ENCODE measurements around the gene SUFU.
"Not testable (repeated sequence)": the region's sequence is repeated elsewhere in the genome, so short reads cannot be mapped to it uniquely, and the experiment has no call there.

Gene SUFU

DNA sequence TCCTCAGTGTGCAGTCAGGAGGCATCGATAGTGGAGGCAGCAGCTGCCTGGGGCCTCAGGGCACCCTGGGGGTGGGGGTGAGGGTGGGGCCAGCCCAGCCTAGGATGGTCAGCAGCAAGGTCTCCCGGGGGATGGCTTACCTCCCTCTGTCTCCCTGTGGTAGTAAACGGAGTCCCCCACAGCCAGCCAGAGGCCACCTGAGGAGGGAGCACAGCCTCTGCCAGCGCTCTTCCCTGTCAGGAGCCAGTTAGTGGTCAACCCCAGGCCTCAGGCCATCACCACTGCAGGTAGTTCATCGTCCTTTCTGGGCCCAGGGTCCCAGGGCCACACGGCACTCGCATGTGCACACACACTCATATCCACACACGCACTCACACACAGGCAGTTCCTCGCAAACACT, 23.4 kb upstream of the SUFU start:
- DNase-seq: no peak

DNA sequence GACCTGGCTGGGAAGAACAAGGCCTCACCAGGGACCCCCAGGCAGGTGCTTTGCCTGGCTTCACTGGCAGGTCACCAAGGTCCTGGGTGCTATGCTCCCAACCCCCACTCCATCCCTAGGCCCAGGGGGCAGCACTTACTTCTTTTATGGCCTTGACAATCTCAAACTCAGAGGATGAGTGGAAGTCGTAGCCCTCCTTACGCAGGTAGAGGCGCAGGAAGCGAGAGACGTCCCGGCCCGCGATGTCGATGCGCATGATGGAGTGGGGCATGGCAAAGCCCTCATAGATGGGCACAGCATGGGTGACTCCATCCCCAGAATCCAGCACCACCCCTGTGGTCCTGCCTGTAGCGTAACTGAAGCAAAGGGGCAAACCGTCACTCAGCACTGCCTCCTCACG, 19.8 kb upstream of the SUFU start:
- no peak for DNase-seq

DNA sequence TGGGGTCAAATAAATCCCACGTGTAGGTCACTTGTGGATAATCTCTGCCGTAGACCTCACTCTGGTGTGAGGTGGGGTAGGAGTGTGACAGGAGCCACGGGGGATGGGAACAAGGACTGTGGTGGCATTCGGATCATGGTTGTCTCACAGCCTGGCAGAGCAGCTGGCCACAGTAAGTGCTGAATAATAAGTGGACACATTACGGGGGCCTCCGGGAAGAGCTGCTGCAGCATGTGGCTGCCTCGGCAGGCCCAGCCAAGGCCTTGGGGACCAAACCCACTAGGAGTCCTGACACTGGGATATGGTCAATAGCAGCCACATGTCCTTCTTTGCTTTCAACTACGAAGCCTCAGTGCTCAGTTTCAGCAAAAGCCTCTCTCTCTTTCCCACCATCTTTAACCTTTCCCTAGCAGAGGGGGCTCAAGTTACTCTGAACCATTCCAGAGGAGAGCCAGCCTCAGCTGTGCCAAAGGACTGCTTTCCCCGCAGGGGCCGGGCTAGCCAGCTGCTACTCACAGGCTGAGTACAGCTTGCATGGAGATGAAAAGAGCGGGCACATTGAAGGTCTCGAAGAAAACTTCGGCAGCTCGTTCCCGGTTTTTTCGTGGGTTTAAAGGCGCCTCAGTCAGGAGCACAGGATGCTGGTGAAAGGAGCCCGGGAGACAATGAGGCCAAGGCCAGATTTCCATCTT, 18.5 kb upstream of the SUFU start:
- no peak for DNase-seq

DNA sequence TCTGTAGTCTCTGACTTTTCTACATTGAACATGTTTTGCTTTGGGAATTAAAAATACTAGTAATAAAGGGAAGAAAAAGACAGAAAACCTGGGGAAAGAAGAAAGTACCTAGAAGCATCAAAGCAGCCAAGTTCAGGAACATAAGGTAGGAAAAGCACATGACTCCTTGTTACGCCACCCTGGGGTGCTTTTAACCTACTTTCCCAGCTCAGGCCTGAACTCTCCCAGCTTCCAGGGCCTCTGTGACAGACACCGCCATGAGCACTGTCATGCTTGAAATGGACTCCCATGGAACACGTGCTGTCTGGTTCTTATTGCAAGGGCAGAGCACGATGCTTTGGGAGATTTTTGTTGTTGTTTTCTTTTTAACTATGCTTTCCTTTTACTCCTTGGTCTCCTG, 12.6 kb upstream of the SUFU start:
- DNase-seq: no peak

DNA sequence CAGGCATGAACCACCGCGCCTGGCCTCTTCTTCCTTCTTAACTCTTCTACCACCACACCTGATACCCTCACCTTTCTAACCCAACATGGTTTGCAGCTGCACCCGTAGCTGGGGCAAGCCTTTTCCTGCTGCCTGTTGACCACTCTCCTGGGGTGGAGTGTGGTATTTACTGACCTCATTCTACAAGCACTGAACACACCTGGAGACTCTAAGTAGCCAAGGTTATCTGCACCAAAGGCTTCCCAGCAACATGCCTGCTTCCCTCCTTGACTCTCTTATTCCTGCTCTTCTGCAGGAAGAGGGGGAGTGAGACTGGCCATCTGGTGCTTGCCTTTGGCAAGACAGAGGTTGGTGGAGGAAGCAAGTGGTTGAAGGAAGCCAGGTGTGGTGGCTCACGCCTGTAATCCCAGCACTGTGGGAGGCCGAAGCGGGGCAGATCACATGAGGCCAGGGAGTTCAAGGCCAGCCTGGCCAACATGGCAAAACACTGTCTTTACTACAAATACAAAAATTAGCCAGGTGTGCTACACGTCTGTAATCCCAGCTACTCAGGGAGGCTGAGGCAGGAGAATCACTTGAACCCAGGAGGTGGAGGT, 11.3 kb upstream of the SUFU start:
- no peak for DNase-seq

DNA sequence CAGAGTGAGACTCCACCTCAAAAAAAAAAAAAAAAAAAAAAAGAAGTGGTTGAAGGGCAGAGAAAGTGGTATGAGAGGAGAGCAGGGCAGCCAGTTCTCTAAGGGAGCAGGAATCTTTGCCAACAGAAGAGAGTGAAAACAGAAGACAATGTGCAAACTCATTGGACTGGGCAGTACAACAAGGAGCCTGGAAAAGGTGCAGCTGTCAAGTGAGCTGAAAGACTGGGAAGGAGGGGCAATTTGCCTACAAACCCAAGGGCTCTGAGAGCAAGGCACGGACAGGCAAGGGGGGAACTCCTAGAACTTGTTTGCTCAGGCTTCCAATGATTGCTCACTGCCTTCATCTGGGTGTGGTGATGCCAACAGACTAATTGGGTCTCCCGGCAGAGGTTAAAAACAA, 10.8 kb upstream of the SUFU start:
- DNase-seq: peak; percentile 3

DNA sequence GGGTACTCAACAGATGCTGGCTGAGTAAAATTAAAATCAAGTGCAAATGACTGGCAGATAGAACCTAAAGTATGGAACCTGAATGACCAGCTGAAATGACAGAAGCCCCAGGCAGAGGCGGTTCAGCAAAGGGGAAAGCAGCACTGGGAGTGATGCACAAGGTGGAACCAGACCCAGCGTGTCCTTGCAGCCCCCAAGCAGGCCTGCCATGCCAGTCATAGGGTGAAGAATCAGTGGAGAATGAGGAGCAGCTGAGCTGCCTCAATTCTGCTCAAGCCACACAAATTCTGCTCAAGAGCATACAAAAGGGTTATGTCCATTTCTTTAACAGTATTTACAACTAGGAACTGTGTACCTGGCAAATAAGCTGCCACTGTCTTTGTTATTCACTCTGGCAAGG, 10.0 kb upstream of the SUFU start:
- DNase-seq: no peak

DNA sequence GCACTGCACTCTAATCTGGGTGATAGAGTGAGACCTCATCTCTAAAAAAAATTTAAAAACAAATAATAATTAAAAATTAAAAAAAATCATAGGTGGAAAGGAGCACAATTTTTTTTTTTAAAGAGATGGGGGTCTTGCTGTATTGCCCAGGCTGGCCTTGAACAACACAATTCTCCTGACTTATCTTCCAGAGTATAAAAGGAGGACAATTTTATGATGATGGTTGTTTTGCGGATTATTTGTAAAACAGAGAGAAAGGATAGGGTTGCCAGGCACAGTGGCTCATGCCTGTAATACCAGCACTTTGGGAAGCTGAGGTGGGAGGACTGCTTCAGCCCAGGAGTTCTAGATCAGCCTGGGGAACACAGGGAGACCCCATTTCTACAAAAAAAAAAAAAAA, 6.2 kb upstream of the SUFU start:
- DNase-seq: no peak

DNA sequence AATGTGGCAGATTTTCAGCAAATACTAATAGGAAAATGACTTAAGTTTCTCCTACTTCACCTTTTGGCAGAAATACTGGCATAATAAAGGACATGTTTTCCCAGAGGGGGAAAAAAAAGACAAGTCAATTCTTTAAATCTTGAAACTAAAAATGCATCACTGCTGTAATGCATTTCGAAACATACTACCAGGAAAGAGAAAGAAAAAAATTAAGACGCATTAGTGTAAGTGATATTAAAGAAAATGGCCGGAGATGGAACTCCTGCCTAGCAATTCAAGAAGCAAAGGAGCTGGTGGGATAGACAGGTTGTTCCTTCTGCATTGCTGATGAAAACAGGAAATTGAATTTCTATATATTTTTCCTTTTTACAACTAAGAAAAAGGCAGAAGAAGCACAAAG, 4.4 kb upstream of the SUFU start:
- DNase-seq: no peak

DNA sequence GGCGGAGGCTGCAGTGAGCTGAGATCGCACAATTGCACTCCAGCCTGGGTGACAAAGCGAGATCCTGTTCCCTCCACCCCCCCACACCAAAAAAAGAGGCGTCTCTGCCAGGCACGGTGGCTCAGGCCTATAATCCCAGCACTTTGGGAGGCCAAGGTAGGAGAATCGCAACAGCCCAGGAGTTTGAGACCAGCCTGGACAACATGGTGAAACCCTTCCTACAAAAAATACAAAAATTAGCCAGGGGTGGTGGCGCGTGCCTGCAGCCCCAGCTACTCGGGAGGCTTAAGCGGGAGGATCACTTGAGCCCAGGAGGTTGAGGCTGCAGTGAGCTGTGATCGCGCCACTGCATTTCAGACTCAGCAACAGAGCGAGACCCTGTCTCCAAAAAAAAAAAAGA, 3.1 kb upstream of the SUFU start:
- not testable (repeated sequence) for DNase-seq

DNA sequence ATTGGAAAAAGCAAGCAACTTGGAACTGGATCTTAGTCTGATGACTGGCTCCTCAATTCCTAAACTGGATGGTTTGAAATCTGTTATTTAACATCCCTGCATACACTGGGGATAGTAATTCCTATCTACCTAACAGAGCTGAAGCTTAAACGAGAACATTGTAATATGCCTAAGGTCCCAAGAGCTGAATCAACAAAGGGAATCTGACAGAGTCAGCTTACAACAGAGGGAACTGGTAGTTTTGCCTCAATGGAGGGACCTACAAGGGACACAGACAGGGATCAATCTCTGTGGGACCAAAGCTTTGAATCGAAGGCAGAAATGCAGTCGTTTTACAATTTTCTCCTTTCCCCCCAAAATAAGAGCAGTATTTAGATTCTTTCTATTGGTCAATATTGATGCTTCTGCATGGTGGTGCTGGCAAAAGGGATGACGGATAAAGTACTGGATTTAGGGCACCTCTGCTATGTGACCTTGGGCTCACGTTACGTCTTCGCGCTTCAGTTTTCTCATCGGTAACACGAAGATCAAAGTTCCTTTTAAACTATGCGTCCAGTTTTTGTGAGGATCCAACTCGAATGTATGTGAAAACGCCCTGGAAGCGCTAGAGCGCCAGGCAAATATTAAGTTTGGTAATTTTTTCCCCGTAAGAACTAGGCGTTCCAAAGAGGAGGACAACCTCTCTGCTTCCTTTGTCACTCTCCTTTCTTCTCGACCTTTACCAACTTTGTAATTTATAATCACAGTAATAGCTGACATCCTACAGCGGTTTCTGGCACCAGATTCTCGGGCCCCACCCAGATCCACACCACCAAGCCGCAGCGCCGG, 2.4 kb upstream of the SUFU start:
- no peak for DNase-seq

DNA sequence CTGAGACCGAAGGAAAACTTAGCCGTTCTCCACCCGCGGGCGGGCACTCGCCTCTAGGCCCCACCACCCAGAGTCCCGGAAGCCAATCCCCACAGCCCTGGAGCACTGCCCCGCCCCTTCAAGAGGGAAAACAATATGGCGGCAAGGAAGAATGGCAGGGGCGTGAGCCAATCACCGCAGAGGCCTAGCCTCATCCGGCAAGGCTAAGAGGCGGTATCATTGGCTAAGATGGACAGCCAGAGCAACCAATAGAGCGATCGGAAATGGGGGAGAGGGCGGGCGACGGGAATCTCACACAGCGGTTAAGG, 1.8 kb upstream of the SUFU start:
- DNase-seq: peak; percentile 89

DNA sequence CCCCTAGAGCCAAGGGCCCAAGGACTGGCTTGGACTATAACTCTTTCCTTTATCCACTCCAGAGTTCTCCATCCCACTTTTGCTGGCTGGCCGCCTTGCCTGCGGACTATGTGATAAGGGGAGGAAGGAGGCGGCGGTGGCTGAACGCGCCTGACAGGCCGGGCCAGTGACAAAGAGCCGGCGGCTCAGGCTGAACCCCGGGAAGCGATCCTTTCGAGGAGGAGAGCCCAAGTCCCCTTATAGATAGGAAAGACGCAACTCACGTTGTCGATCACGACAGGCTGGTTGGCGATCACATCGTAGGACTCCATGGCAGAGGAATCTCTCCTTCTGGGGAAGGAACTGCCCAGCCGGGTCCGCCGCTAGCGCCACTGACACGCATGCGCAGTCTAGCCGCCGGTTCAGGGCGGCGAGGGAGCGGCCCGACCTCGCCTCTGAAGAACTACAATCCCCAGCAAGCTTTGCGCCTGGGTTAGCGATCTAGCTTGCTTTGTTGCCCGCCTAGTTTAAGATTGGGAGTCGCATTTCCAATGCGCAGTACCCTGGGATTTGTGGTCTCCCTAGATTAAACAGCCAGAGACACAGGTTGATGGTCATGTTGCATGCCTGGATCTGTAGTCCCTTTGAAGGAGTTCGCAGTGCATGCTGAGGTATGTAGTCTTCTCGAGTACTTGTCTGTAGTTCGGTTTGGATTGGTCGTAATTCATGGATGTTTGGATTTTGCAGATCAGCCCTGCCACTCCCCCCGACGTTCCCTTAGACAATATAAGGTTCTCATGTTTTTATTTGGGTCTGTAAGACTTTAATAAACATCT, 1.2 kb upstream of the SUFU start, which contains the start of gene ACTR1A:
ACTR1A (minus strand) TSS at position 376 of the 815 bp plus-strand sequence; CDS start at position 311, 65 bp downstream.
- peak; percentile 95 for DNase-seq

DNA sequence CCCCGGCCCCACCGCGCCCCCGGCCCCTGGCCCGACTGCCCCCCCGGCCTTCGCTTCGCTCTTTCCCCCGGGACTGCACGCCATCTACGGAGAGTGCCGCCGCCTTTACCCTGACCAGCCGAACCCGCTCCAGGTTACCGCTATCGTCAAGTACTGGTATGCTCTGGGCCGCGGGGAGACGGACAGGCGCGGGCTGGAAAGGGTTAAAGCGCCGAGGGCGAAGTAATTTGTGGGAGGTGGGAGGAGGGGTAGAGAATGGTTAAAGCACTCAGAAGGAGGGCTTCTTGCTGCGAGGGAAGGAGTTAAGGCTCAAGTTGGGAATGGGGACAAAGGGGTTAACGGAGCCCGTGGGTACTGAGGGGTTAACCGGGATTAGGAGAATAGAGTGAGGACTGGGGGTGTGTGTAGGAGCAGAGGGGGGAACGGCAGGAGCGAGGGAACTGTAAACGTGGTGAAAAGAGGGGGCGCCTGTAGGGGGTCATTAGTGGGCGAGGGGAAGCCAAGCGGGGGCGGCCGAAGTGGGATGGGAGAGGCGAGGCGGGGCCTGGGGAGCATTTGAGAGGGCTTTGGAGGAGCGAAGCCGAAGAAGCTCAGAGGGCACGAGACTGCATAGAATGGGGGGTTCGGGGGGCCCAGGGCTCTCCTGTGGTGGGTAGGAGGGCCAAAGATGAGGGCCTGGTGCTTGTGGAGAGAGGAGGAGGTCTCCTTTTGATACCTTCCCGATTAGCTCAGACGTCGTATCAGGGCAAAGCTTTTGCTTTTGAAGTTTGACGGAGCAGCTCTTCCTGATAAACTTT, 605 bp downstream of the SUFU start:
- DNase-seq: no peak

DNA sequence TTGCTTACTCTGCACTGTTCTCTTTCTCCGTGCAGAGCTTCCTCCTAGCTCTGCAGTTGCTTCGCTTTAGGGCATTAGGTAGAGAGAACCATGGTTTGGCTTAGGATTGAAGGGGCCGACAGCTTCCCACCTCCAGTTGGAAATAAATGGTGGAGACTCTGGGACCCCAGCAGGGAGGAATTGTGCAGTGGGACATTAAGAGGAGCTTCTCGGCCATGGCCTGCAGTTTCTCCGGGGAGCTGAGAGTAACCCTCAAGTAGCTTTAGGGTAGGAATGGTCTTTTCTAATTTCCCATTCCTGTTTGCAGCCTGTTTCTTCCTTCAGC, 1.2 kb downstream of the SUFU start:
- DNase-seq: no peak

DNA sequence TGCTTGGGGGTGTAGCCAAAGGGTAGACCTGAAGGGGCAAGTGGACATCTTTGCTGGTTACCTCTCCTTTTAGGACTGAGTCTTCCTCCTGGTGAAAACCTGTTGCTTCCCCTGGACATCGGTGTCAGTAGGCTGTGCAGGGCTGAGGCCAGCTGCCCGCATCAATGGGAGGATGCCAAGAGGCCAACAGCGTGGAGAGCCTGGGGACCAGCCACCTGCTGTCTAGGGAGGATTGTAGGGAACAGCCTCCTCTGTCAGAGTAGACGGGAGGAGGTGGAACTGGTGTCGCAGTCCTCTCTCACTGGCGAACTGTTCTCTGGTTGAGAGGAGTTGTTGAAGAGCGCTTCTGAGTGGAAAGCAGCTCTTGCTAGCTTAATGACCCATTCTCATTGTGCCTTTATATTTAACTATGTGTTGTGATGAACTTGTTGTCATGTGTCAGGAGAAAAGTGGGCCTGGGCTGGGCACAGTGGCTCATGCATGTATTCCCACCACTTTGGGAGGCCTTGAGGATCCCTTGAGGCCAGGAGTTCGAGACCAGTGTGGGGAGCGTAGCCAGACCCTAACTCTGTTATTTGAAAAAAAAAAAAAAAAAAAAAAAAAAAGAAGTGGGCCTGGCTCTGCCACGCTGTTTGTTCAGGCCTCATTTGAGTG, 1.8 kb downstream of the SUFU start:
- DNase-seq: no peak

DNA sequence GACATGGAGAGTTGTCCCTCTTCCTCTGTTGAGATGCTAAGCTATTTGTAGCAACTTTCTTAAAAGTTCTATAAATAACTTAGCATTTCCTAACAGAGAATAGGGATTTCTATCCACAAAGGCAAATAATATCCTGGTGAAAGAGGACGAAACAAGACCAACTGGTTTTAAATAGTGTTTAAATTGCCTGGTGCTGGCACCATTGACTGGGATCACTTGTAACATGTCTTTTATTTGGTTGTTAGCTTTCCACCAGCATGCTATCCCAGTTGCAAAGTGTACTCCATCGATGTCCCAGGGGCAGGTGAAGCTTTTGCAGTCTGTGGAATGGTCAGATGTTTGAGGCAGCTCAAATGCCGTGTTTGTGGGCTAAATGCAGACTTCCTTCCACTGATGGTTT, 3.7 kb downstream of the SUFU start:
- DNase-seq: no peak

DNA sequence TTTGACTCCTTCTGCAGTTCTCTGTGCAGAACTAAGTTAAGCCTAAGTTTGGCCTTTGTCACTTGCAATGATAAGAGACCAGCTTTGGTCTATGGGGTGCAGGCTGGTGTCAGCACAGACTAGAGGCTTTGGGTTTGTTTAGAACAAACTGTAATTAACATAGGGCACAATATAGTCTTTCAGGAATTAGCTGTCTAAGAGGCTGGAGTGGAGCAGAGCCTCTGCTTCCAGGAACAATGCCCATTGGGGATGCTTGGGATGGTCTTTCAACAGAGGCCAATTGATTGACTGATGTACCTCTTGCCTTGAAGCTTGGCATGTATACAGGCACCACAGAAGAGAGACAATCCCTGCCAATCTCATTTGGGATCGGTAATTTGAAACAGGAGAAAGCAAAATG, 4.7 kb downstream of the SUFU start:
- DNase-seq: no peak

DNA sequence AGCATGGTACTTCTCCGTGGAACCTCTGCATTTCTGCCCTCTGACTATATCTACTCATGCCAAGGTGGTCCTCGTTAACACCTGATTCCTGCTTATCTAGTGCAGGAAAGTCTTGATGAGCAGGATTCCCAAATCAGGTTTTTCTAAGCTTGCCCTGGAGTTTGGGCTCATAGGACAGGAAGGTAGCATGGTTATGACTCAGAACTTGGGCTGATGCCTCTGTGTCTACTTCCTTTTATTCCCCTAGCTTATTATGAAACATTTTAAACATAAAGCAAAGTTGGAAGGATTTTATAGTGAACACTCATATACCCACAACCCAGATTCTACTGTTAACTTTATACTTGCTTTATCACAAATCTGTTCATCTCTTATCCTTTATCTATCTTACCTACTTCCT, 5.6 kb downstream of the SUFU start:
- DNase-seq: no peak

DNA sequence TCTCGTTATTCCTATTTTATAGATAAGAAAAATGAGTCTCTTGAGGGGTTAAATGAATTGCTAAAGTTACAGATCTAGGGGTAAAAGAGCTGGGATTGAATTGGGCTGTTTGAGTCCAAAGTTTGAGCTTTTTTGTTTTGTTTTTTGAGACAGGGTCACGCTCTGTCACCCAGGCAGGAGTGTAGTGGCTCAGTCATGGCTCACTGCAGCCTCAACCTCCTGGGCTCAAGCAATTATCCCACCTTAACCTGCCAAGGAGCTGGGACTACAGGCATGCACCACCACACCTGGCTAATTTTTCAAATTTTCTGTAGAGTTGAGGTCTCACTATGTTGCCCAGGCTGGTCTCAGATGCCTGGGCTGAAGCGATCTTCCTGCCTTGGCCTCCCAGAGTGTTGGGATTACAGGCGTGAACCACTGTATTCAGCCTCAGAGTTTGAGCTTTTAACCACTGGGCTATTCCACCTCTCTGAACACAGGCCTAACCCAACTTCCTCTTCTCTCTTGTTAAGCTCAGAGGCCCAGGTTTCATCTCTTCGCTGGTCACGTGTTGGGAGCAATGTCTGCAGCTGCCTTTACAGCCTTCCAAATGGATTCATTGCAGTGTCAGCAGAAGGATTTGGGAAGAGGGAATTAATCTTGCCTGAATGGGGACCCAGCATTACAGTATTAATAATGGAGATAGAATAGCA, 8.0 kb downstream of the SUFU start:
- DNase-seq: no peak

DNA sequence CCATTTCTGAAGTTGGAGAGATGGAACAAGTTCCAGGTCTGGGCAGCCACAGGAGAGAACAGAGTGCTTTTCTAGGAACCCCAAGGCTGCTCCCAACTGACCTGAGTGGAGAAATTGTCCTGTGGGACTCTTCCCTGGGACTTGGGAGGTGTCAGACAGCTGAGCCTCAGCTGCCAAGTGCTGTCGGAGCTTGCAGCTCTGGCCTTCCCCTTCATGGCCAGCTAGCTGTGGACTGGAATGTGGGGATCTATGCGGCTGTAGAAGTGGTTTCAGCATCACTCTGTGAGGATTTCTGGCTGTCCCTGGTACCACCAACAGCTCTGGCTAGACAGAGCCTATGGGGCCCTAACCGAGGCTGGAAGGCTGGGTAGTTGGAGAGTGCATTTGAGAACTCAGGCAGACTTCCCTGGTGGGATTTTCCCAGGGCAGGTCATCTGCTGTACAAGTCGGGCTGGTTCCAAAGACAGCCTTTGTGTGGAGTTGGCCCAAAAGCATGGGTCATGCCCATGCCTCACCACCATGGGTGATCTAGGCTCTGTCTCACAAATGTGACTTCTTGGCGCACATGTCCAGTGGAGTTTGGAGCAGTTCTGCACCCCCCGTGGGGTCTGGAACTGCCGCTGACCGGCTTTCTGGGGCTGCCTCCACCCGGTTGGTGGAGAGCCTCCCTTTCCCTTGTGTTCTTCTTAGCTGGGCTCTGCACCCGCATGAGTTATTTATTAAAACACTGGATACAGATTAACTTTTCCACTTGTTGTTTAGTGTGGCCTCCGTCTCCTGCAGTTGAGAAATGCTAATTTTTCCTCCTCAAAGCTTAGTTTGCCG, 10.9 kb downstream of the SUFU start:
- DNase-seq: no peak

All from NCI-H2107 (cell line).